MM.1S (cell line): Measurements from ENCODE around the gene CTSZ.

ENCODE experiments used
- DNase-seq: peaks from one replicate; pipeline ENCODE4 v3.0.0-alpha.2; 2015
- H2AFZ ChIP-seq: fragments of 300-600 bp; sonication (generic); 2 replicates; pipeline ENCODE4 v1.6.0; 2016; ENCODE audit warnings: antibody characterized with exemption, low read length
- H3F3A ChIP-seq: fragments of 300-600 bp; sonication (generic); 2 replicates; pipeline ENCODE4 v1.6.1; 2016; ENCODE audit warnings: mild to moderate bottlenecking, antibody characterized with exemption, low read length, moderate library complexity, mixed read lengths; ENCODE audit not compliant: insufficient read depth
- H3K27ac ChIP-seq: fragments of 300-600 bp; sonication (generic); 2 replicates; pipeline ENCODE4 v1.5.1; 2016; ENCODE audit warnings: mild to moderate bottlenecking, low read length
- H3K27me3 ChIP-seq: fragments of 300-600 bp; sonication (generic); replicated peaks from 2 replicates; pipeline ENCODE4 v1.6.0; 2016; ENCODE audit warnings: low read length; ENCODE audit not compliant: insufficient read depth
- H3K36me3 ChIP-seq: fragments of 300-600 bp; sonication (generic); replicated peaks from 2 replicates; pipeline ENCODE4 v1.6.1; 2016; ENCODE audit warnings: mild to moderate bottlenecking, low read length, mixed read lengths; ENCODE audit not compliant: insufficient read depth
- H3K4me1 ChIP-seq: fragments of 300-600 bp; sonication (generic); 2 replicates; pipeline ENCODE4 v1.6.1; 2016; ENCODE audit warnings: low read length, mixed read lengths
- H3K4me2 ChIP-seq: fragments of 300-600 bp; sonication (generic); 2 replicates; pipeline ENCODE4 v1.6.0; 2016; ENCODE audit warnings: low read depth, low read length
- H3K4me3 ChIP-seq: fragments of 300-600 bp; sonication (generic); 2 replicates; pipeline ENCODE4 v1.5.1; 2016; ENCODE audit warnings: low read length, mixed read lengths
- H3K79me2 ChIP-seq: fragments of 300-600 bp; sonication (generic); 2 replicates; pipeline ENCODE4 v1.6.1; 2016; ENCODE audit warnings: mixed run types, low read length, mixed read lengths
- H3K9ac ChIP-seq: fragments of 300-600 bp; sonication (generic); 2 replicates; pipeline ENCODE4 v1.6.1; 2016; ENCODE audit warnings: low read length, mixed read lengths
- H3K9me2 ChIP-seq: fragments of 300-600 bp; sonication (generic); replicated peaks from 2 replicates; pipeline ENCODE4 v1.6.1; 2016; ENCODE audit warnings: mild to moderate bottlenecking, low read length, mixed read lengths; ENCODE audit not compliant: insufficient read depth
- H3K9me3 ChIP-seq: fragments of 300-600 bp; sonication (generic); replicated peaks from 2 replicates; pipeline ENCODE4 v1.6.1; 2016; ENCODE audit warnings: mild to moderate bottlenecking, low read length, mixed read lengths; ENCODE audit not compliant: insufficient read depth
- H4K20me1 ChIP-seq: fragments of 300-600 bp; sonication (generic); 2 replicates; pipeline ENCODE4 v1.6.1; 2016; ENCODE audit warnings: mild to moderate bottlenecking, low read length, moderate library complexity, mixed read lengths; ENCODE audit not compliant: insufficient read depth
- EZH2 ChIP-seq: fragments of 300-600 bp; sonication (generic); optimal IDR thresholded peaks from 2 replicates; pipeline ENCODE3; 2017; ENCODE audit warnings: low read depth, mild to moderate bottlenecking, antibody characterized with exemption, low read length, mixed read lengths
- EZH2phosphoT487 ChIP-seq: fragments of 300-600 bp; sonication (generic); IDR thresholded peaks from 2 replicates; pipeline ENCODE4 v1.6.1; 2018; ENCODE audit warnings: antibody characterized with exemption, low read length
- TF ChIP-seq, protein P1 (sequence below): fragments of 300-600 bp; sonication (generic); IDR thresholded peaks from 2 replicates; pipeline ENCODE4 v1.5.1; 2016; ENCODE audit warnings: antibody characterized with exemption, low read length, mixed read lengths

CTSZ gene

GRCh38 chr20:59024111-59024530 is 17.1 kb upstream of the CTSZ start:
- no peaks in the 10 kb centered on the region for H3K9me2 ChIP-seq
- no peak for DNase-seq

DNA sequence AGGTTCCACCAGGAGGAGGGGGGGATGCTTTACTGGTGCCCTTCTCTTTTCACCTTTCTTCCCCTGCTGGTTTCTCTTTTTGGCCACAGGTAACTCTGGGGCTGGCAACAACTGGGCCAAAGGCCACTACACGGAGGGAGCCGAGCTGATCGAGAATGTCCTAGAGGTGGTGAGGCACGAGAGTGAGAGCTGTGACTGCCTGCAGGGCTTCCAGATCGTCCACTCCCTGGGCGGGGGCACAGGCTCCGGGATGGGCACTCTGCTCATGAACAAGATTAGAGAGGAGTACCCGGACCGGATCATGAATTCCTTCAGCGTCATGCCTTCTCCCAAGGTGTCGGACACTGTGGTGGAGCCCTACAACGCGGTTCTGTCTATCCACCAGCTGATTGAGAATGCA is 16.6 kb upstream of the CTSZ start:
- Histone ChIP-seq H3K4me2 (no peak overlapping the region), H3K9me3 (no peaks in the 10 kb centered on the region), H3K9ac (no peak overlapping the region), H3K27ac (no peak overlapping the region), H3K4me1 (0 out of 2 replicates have a peak, but pooled peaks cover under 1% of the 10 kb centered on the region), H4K20me1 (peaks cover 17% of the 10 kb centered on the region), H3K36me3 (peaks cover 6% of the 10 kb centered on the region; the same call in 1 of the 2 replicates), H3K9me2 (no peaks in the 10 kb centered on the region), H3F3A (no peaks in the 10 kb centered on the region; the same call in 1 of the 2 replicates), H3K4me3 (no peak overlapping the region), H3K79me2 (peaks cover 47% of the 10 kb centered on the region), H2AFZ (no peak overlapping the region), H3K27me3 (no peaks in the 10 kb centered on the region)
- TF ChIP-seq, protein P1, sequence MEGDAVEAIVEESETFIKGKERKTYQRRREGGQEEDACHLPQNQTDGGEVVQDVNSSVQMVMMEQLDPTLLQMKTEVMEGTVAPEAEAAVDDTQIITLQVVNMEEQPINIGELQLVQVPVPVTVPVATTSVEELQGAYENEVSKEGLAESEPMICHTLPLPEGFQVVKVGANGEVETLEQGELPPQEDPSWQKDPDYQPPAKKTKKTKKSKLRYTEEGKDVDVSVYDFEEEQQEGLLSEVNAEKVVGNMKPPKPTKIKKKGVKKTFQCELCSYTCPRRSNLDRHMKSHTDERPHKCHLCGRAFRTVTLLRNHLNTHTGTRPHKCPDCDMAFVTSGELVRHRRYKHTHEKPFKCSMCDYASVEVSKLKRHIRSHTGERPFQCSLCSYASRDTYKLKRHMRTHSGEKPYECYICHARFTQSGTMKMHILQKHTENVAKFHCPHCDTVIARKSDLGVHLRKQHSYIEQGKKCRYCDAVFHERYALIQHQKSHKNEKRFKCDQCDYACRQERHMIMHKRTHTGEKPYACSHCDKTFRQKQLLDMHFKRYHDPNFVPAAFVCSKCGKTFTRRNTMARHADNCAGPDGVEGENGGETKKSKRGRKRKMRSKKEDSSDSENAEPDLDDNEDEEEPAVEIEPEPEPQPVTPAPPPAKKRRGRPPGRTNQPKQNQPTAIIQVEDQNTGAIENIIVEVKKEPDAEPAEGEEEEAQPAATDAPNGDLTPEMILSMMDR, result no peak
- no peak for DNase-seq

More at GRCh38 chr20:59024111-59024530, 17.1 kb upstream of the CTSZ start:
- peaks cover 52% of the 10 kb centered on the region for H3K79me2 ChIP-seq
- H4K20me1 ChIP-seq, result peaks cover 17% of the 10 kb centered on the region
- no peak overlapping the region for H3K9ac ChIP-seq
- no peaks in the 10 kb centered on the region for H3K27me3 ChIP-seq
- H3K4me3 ChIP-seq, result no peak overlapping the region
- H3K4me1 ChIP-seq, result peaks cover 5% of the 10 kb centered on the region
- no peak for TF ChIP-seq EZH2
- TF ChIP-seq, protein P1, result no peak
- TF ChIP-seq EZH2phosphoT487, result no peak
- H3K9me3 ChIP-seq, result no peaks in the 10 kb centered on the region
- H3F3A ChIP-seq, result no peaks in the 10 kb centered on the region; the same call in 1 of the 2 replicates
- H3K4me2 ChIP-seq, result no peak overlapping the region
- H3K27ac ChIP-seq, result no peak overlapping the region
- H3K36me3 ChIP-seq, result peaks cover 6% of the 10 kb centered on the region; the same call in 1 of the 2 replicates
- no peak overlapping the region for H2AFZ ChIP-seq

GRCh38 chr20:59022754-59023153 is 15.7 kb upstream of the CTSZ start:
- TF ChIP-seq EZH2 (no peak), EZH2phosphoT487 (no peak)
- TF ChIP-seq, protein P1, result no peak
- Histone ChIP-seq H3K4me1 (no peaks in the 10 kb centered on the region), H3K9me3 (no peaks in the 10 kb centered on the region), H3F3A (no peaks in the 10 kb centered on the region; the same call in 1 of the 2 replicates), H3K4me3 (no peak overlapping the region), H3K79me2 (peaks cover 38% of the 10 kb centered on the region), H3K4me2 (no peak overlapping the region), H3K9ac (no peak overlapping the region), H3K27me3 (no peaks in the 10 kb centered on the region), H3K9me2 (no peaks in the 10 kb centered on the region), H3K27ac (no peak overlapping the region), H4K20me1 (peaks cover 10% of the 10 kb centered on the region; the same call in 1 of the 2 replicates), H3K36me3 (peaks cover 6% of the 10 kb centered on the region; the same call in 1 of the 2 replicates), H2AFZ (no peak overlapping the region)
- no peak for DNase-seq
